Measurements from ENCODE around the gene XIAP.
A peak's percentile ranks its signal among the peaks of the same experiment; 100 is the strongest.

Gene XIAP

GRCh38 chrX:123961268-123962005 is 101.6 kb downstream of the XIAP start, which contains the start of gene STAG2:
Gene STAG2, plus strand, starts transcription at chrX:123961706. Its CDS starts 60,922 bp downstream, at chrX:124022628.
- peak; percentile 47 for DNase-seq

- no peak for DNase-seq
These were observed 102.2 kb downstream of the XIAP start for GRCh38 chrX:123962006-123962467.

- DNase-seq, result peak; percentile 81
These were observed 103.0 kb downstream of the XIAP start for GRCh38 chrX:123962794-123963373.
